B cell (primary cell): ENCODE measurements around the gene CDK4.

Experiments
- CTCF ChIP-seq: fragments of 200-600 bp; IDR thresholded peaks from one replicate; pipeline ENCODE4 v1.8.0; 2022; ENCODE audit warnings: antibody characterized with exemption, mild to moderate bottlenecking
- EZH2 ChIP-seq: IDR thresholded peaks from 2 replicates; pipeline ENCODE4 v1.6.1; 2012; ENCODE audit warnings: borderline replicate concordance, low read depth, mild to moderate bottlenecking, moderate library complexity, low read length; ENCODE audit not compliant: insufficient read depth, poor library complexity, severe bottlenecking

GRCh38 chr12:57779736-57780135 is 27.6 kb upstream of the CDK4 start:
- TF ChIP-seq CTCF (no peak), EZH2 (no peak)
